Activated naive CD4-positive, alpha-beta T cell treated with anti-CD3 and anti-CD28 coated beads, Interleukin-2, amount 50 U/mL, for 16 hours (primary cell): Measurements from ENCODE around the gene REELD1.

Source experiments
- DNase-seq: peaks from one replicate; pipeline ENCODE4 v3.0.0-alpha.2; 2020

REELD1 gene

DNA sequence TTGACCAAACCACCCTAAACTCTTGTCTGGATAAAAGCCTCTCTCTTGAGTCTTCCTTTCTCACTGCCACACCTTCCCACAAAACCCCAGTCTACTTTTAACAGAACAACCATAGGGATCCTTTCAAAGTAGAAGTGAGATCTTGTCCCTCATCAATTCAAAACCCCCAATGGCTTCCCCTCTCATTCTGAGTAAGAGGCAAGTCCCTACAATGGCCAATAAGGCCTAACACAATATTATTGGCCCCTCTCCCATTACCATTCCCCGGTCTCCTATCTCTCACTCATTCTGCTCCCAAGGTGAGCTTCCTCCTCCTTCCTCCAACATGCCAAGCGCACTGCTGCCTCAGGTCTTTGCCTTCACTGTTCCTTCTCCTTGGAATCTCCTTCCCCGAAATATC, 57.1 kb downstream of the REELD1 start:
- DNase-seq, result no peak

DNA sequence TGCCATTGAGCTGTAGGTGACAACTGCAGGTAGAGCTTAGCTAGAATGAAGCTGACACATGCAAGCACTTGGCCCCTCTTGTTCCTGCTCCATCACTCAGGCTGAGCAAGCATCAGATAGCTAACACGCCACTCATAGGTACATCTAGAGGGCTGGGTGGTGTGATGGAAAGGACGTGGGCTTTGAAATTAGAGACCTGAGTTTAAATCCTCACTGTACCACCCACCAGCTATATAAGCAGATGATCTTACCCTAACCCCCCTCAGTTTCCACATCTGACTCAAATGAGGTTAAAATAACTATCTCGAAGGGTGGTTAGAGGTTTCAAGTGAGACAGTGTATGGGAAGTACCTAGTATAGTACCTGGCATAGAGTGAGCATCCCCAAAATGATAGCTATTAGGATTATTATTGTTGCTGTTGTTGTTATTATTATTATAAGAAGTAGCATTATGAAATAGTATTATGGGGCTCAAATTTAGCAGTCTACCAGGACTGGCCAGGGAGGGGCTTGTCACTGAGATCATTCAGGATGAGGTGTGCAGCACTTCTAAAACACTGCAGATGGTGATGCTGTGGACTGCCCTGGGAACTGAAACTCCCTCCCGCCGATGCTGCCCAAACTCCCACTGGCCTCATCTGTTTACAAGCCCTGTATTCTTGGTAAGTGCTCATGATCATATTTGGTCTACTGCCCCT, 59.0 kb downstream of the REELD1 start:
- DNase-seq, result no peak

DNA sequence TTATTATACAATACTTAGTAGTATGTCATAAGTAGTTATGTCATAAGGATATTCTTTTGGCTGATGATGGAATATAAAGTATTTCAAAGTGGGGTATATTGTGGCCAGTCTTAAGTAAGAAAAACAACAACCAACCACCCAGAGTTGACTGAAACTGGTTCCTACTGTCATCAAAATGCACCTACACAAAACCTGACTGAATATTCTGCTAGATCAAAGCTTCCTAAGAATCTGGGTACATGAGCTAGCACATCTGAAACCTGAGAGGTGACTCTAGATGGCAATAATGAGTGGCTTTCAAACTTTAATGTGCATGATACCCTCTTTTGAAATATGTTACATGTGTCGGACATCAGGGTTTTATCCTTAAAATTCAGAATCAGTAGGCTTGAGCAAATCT, 60.4 kb downstream of the REELD1 start:
- no peak for DNase-seq

DNA sequence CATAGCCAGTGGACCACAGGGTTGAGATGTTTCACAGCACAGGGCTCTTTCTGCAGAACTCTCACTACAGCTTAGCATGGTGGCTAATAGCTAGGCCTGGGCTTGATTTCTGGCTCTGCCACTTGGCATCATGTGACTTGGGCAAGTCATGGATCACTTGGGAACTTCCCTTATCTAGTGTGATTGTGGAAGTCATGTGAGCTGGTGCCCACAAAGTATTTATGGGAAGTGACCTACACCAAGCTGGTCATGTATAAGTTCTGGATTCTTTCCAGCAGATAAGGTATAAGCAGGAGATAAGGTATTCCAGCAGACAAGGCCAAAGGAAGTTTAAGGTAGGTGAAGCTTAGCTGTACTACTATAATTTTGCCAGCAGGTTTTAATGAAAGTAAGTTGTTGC, 61.0 kb downstream of the REELD1 start:
- DNase-seq, result no peak

DNA sequence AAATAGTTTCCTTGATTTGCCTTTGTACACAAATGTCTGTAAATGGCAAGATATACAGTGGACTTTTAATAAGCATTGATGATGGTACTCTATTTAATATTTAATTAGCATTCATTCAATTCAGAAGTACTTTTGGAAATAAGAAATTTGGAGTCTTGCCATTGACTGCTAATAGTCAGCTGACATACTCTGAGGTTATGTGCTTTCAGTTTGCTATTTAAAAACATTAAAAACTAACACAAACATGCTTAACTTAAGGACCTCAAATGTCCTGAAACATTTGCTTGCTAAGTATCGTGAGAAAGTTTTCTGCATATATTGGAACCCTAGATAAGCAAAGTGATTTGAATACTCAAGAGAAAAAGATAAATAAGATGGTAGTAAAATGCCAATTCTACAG, 64.6 kb downstream of the REELD1 start:
- no peak for DNase-seq
